Right lobe of liver (tissue), 6 donors: ENCODE results near the gene RPS27L. TPM values are rescaled to one million over a fixed set of nuclear protein-coding genes. Genes with fewer than 3 reads are reported as not detected.

Source experiments
- ATAC-seq, 4 donors: fragments of 200-7000 bp; cut with Tn5 transposase; one replicate each; pipeline ENCODE4 v1.9.1; 2020; ENCODE audit warnings: mild to moderate bottlenecking in 4 of 4, moderate library complexity in 4 of 4
- DNase-seq, 3 donors: peaks; one replicate each; pipeline ENCODE4 v3.0.0-alpha.2; 2020
- H3K27ac ChIP-seq, 3 donors: fragments of 200-600 bp; one replicate each; pipeline ENCODE4 v1.8.0; 2022
- H3K27me3 ChIP-seq, 2 donors: fragments of 200-600 bp; one replicate each; pipeline ENCODE4 v1.8.0; 2022
- H3K36me3 ChIP-seq, 4 donors: fragments of 200-600 bp; sonication (generic) in 1 of 4; one replicate each; pipeline versions ENCODE4 v1.5.1 to v1.8.0; 2017 to 2022; ENCODE audit warnings: control low read depth in 1 of 4
- H3K4me1 ChIP-seq, 4 donors: fragments of 200-600 bp; sonication (generic) in 1 of 4; one replicate each; pipeline versions ENCODE4 v1.5.1 to v1.8.0; 2017 to 2022; ENCODE audit warnings: control low read depth in 1 of 4
- H3K4me3 ChIP-seq, 3 donors: fragments of 200-600 bp; one replicate each; pipeline ENCODE4 v1.8.0; 2022
- H3K9me3 ChIP-seq, 4 donors: fragments of 200-600 bp; sonication (generic) in 1 of 4; one replicate each; pipeline versions ENCODE4 v1.5.1 to v1.8.0; 2017 to 2022; ENCODE audit warnings: control low read depth in 1 of 4
- CTCF ChIP-seq, 4 donors: fragments of 200-600 bp in 3 of 4; fragments of 450-650 bp in 1 of 4; IDR thresholded peaks; one replicate each; pipeline versions ENCODE4 v1.5.1 to v1.8.0; 2016 to 2022; ENCODE audit warnings: antibody characterized with exemption in 4 of 4, mild to moderate bottlenecking in 2 of 4
- POLR2A ChIP-seq: fragments of 450-650 bp; IDR thresholded peaks from one replicate; pipeline ENCODE4 v1.6.1; 2017; ENCODE audit warnings: antibody characterized with exemption, mild to moderate bottlenecking
- WGBS: methylation state at CpG from one replicate; pipeline ENCODE4 v1.1.6; 2018; ENCODE audit warnings: low coverage, low lambda C conversion rate; ENCODE audit not compliant: insufficient coverage; ENCODE audit errors: missing lambda C conversion rate; 5-methylcytosine and 5-hydroxymethylcytosine counted together
- intact Hi-C, 2 donors: fragments of 100-400 bp; cut with DNase I; formaldehyde crosslinking; loops; one replicate each; pipeline versions ENCODE4 v1.11.2 to v1.14.1; 2022
- total RNA-seq, 6 experiments: library from RNA; depleted of rRNA in 2 of 6; stranded (reverse); fragments of >200 nt in 2 of 6; fragmentation: NEBNext Ultra II Directional in 3 of 6; extraction: Animal tissue kit (Norgen Biotek cat#: 25700) in 3 of 6; gene quantifications; one replicate each; pipeline versions ENCODE4 v1.1.0 to v1.2.4, GENCODE V29; 2016 to 2023
- donor health status: DM: no; HTN: yes; CAD: no.
- donor health status: DM: no; HTN: no; CAD: no.
- donor health status: DM: no; HTN: no; CAD: no.
- donor health status: DM: no; HTN: yes; CAD: no.
- donor health status: DM: no; HTN: yes; CAD: no.

Gene RPS27L
- total RNA-seq, 6 experiments from 2014 or later: 63.9 to 115 (median 99.8) TPM

- DNase-seq: peak; percentile 44 to 65 (median 61)
- Histone ChIP-seq H3K9me3 (no peaks in the 10 kb centered on the region), H3K4me1 (peaks cover 0 to 9% (median 4%) of the 10 kb centered on the region in 4 donors), H3K27me3 (no peaks in the 10 kb centered on the region), H3K4me3 (peak overlapping the region; percentile 77 to 88 (median 85)), H3K36me3 (peaks cover 4 to 34% (median 7%) of the 10 kb centered on the region in 4 donors), H3K27ac (peak overlapping the region; percentile 87 to 97 (median 95))
- TF ChIP-seq POLR2A: no peak
- no peak for TF ChIP-seq CTCF (IDR thresholded peaks at IDR 0.05)
- ATAC-seq: peak; percentile 51 to 63 (median 62)
- intact Hi-C loops: no loop called here
- WGBS: 0% methylated on average over 15 of the region's 16 CpGs
These were observed 541 bp downstream of the RPS27L start for GRCh38 chr15:63156755-63157117.

GRCh38 chr15:63156086-63156710 lies 1.1 kb downstream of the RPS27L start:
- peaks cover 4 to 34% (median 7%) of the 10 kb centered on the region in 4 donors for H3K36me3 ChIP-seq
- H3K4me3 ChIP-seq: peak overlapping the region; percentile 77 to 88 (median 85)
- 6% methylated on average over 10 of the region's 10 CpGs for WGBS
- intact Hi-C loops: no loop called here
- no peak for ATAC-seq
- TF ChIP-seq POLR2A (no peak), CTCF (IDR thresholded peaks at IDR 0.05) (peak in 1 of 4 donors; percentile 7)
- no peaks in the 10 kb centered on the region for H3K27me3 ChIP-seq
- no peaks in the 10 kb centered on the region for H3K9me3 ChIP-seq
- H3K27ac ChIP-seq: peak overlapping the region; percentile 87 to 97 (median 95)
- DNase-seq: no peak
- H3K4me1 ChIP-seq: peaks cover 0 to 9% (median 4%) of the 10 kb centered on the region in 4 donors

- Histone ChIP-seq H3K4me1 (peaks cover 0 to 9% (median 4%) of the 10 kb centered on the region in 4 donors), H3K36me3 (peaks cover 4 to 34% (median 7%) of the 10 kb centered on the region in 4 donors), H3K27me3 (no peaks in the 10 kb centered on the region), H3K9me3 (no peaks in the 10 kb centered on the region), H3K4me3 (peak overlapping the region in 1 of 3 donors; percentile 85), H3K27ac (no peak overlapping the region)
- DNase-seq (no peak), ATAC-seq (no peak)
- no peak for TF ChIP-seq CTCF (IDR thresholded peaks at IDR 0.05)
- 74% methylated on average over 3 of the region's 3 CpGs for WGBS
- intact Hi-C loops: no loop called here
These were observed 1.8 kb downstream of the RPS27L start for GRCh38 chr15:63155486-63155885.

GRCh38 chr15:63151665-63152064 lies 5.6 kb downstream of the RPS27L start:
- no peak for TF ChIP-seq CTCF (IDR thresholded peaks at IDR 0.05)
- TF ChIP-seq POLR2A: no peak
- H3K36me3 ChIP-seq: peaks cover 4 to 41% (median 7%) of the 10 kb centered on the region in 4 donors
- no peak overlapping the region for H3K27ac ChIP-seq

More at GRCh38 chr15:63151665-63152064, 5.6 kb downstream of the RPS27L start:
- intact Hi-C loops: no loop called here
- no peak for DNase-seq
- WGBS: 90% methylated on average over 1 of the region's 1 CpG
- Histone ChIP-seq H3K9me3 (no peaks in the 10 kb centered on the region), H3K4me1 (peaks cover 0 to 9% (median 4%) of the 10 kb centered on the region in 4 donors), H3K4me3 (no peak overlapping the region), H3K27me3 (no peaks in the 10 kb centered on the region)
- ATAC-seq: no peak
